ENCODE data around the gene FHOD1.
A peak's percentile ranks its signal among the peaks of the same experiment; 100 is the strongest.

FHOD1 gene

GRCh38 chr16:67281536-67282446 lies 34.5 kb upstream of the FHOD1 start:
- TF ChIP-seq CTCF (IDR thresholded peaks at IDR 0.05; ENCODE audit: borderline replicate concordance, insufficient read depth, low read depth, low read length) = no peak

GRCh38 chr16:67280090-67281015 lies 33.1 kb upstream of the FHOD1 start:
- H3K4me3 ChIP-seq (ENCODE audit: low read depth, low read length) = no peak overlapping the region
- no peak for TF ChIP-seq CTCF (IDR thresholded peaks at IDR 0.05; ENCODE audit: borderline replicate concordance, insufficient read depth, low read depth, low read length)

More at GRCh38 chr16:67281536-67282446, 34.5 kb upstream of the FHOD1 start:
- H3K4me3 ChIP-seq (ENCODE audit: low read depth, low read length) = no peak overlapping the region

GRCh38 chr16:67279296-67280089 lies 32.2 kb upstream of the FHOD1 start, which contains the start of gene PLEKHG4:
TSS of gene PLEKHG4 (plus strand) at chr16:67279532. CDS start at chr16:67280045, 513 bp downstream.
- peak; percentile 92 for TF ChIP-seq CTCF (IDR thresholded peaks at IDR 0.05; ENCODE audit: borderline replicate concordance, insufficient read depth, low read depth, low read length)
- peak within 1 kb of the TSS; percentile 26 for H3K4me3 ChIP-seq (ENCODE audit: low read depth, low read length)

GRCh38 chr16:67278773-67279295 lies 31.6 kb upstream of the FHOD1 start:
- peak overlapping the region; percentile 26 for H3K4me3 ChIP-seq (ENCODE audit: low read depth, low read length)
- TF ChIP-seq CTCF (IDR thresholded peaks at IDR 0.05; ENCODE audit: borderline replicate concordance, insufficient read depth, low read depth, low read length) = 0 out of 2 replicates have a peak, but pooled peaks have one; percentile 31

- H3K4me3 ChIP-seq (ENCODE audit: low read depth, low read length) = peak overlapping the region; percentile 26
- no peak for TF ChIP-seq CTCF (IDR thresholded peaks at IDR 0.05; ENCODE audit: borderline replicate concordance, insufficient read depth, low read depth, low read length)
These were observed 30.9 kb upstream of the FHOD1 start for GRCh38 chr16:67277999-67278772.

Data from GM12875 (cell line).